Activated T-helper 9 cell treated with anti-CD3 and anti-CD28 coated beads, Interleukin-2, amount 50 U/mL, for 16 hours (primary cell): ENCODE results near the gene PTPRT.
"Not testable (repeated sequence)": the region's sequence is repeated elsewhere in the genome, so short reads cannot be mapped to it uniquely, and the experiment has no call there.

Experiments
- DNase-seq: peaks from one replicate; pipeline ENCODE4 v3.0.0-alpha.2; 2020; ENCODE audit warnings: low read depth

Gene PTPRT

GRCh38 chr20:42281801-42282200 lies 907.9 kb downstream of the PTPRT start:
- no peak for DNase-seq

- DNase-seq: no peak
Measured at GRCh38 chr20:42276718-42277602, 912.7 kb downstream of the PTPRT start.

DNA sequence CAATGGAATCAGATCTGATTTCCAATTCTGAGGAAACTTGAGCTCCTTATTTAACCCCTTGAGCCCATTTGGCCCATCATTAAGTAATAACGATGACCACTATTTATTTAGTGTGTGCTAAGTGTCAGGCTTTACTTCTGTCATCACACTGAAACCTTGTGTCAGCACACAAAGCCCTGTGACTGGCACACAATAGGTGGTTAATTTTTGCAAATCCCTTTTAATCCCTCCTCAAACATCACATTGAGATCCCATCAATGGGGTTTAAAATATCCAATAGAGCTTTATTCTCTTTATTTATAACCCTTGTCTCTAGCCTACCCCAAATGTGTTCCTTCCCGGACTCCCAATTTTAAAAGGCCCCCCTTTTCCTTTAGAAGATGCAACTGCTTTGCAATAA lies 914.7 kb downstream of the PTPRT start:
- DNase-seq: no peak

DNA sequence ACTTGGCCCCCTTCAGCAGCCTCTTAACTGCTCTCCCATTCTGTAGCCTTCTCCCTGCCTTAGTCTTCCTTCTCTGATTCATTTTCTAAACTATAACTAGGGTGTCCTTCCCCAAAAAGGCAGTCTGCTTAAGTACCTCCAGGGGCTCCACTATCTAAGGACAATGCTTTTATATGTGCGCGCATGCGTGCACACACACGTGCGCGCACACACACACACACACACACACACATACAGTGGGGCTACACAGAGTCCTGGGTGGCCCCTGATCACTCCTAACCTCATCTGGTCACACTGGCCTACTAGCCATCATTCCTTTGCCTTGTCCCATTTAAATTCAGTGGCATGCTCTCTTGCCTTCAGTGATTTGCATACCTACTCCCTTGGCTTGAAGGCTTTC lies 917.2 kb downstream of the PTPRT start:
- DNase-seq: no peak

DNA sequence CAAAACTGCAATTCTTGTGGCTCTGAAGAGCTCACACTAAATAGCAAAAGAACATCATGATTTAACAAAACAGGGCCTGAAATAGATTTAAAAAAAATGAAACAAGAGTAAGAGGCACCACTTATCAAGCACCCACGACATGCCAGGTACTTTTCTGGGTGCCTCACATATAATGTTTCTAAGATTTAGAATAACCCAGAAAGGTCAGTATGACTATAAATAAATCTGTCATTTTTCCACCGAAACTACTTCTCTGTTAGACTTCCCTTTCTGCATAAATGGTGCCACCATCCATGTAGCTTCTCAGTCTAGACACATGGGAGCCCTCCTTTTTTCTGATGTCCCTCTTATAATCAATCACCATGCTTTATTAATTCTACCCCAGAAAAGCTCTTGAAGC lies 919.2 kb downstream of the PTPRT start:
- no peak for DNase-seq

- no peak for DNase-seq
Measured at GRCh38 chr20:42267793-42268384, 921.8 kb downstream of the PTPRT start.

GRCh38 chr20:42261766-42262270 lies 927.9 kb downstream of the PTPRT start:
- no peak for DNase-seq

DNA sequence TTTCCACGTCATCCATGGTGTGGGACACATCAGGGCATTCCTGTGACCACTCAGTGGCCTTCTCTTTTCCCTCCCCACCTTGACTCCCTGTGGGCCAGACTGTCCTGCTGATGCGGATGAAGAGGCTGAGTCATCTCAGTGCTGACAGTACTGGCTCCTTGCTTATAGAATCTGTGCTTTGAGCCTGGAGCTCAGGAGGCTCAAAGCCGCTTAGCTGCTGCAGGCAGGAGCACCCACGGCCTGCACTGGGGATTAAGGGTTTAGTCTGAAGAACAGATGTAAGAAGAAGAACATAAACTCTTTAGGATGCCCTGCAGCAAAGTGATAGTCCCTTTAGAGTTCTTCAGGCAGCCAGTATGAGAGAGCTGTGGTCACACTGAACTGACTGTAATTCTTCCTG lies 929.5 kb downstream of the PTPRT start:
- no peak for DNase-seq

- DNase-seq: no peak
Measured at GRCh38 chr20:42259389-42259788, 930.3 kb downstream of the PTPRT start.

GRCh38 chr20:42258564-42259302 lies 931.0 kb downstream of the PTPRT start:
- DNase-seq: no peak

- DNase-seq: no peak
Measured at GRCh38 chr20:42255821-42256220, 933.9 kb downstream of the PTPRT start.

DNA sequence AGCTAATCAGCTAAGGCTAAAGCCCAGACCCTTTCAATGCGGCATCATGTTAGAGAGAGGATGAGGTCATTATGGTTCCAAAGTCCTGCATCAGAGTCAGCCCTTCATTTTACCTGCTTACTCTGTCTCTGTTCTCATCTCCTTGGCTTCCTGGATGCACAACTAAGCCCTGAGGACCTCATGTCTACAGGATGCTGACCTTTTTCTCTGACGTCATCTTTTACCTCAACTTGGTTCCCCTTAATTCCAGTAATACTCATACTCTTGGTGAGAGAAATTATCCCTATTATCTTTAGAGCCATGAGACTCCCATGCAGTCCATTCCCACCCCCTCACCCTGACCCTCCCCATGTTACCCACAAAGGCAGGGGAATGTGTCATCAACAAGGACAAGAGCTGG lies 935.0 kb downstream of the PTPRT start:
- DNase-seq: no peak

GRCh38 chr20:42252116-42252515 lies 937.6 kb downstream of the PTPRT start:
- DNase-seq: no peak

DNA sequence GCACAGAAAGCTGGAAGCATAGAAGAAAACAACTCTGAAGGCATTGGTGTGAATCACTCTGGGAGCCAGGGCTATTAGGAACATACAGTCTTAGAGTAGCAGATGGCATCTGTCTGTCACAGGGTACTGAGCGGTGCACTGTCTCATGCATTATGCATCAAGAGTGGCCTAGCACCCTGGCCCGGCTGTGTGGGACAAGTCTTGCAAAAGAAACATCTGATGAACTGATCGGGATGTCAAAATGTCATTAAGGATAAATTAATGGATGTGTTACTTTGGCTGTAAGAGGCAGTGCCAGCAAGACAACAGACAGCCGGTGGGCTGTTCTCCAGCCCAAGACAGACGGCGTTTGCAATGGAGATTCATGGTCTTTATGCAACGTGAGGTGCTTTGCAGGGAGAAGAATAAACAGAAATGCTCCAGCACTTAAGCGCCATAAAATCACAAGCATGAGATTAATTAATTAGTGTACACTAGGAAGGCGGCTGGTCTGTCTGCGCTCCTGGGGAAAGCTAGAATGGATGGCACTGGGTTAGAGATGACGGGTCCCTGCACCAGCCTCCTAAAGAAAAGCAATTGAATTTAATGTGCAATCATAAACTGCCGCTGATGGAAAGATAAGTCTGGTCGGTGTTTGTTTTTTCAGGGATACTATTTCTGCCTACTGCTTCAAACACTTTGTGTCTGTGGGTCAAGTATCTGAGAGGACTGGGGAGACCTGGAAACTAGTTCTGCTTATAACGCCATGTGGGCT lies 970.9 kb downstream of the PTPRT start:
- no peak for DNase-seq

- no peak for DNase-seq
Measured at GRCh38 chr20:42214074-42214473, 975.6 kb downstream of the PTPRT start.

DNA sequence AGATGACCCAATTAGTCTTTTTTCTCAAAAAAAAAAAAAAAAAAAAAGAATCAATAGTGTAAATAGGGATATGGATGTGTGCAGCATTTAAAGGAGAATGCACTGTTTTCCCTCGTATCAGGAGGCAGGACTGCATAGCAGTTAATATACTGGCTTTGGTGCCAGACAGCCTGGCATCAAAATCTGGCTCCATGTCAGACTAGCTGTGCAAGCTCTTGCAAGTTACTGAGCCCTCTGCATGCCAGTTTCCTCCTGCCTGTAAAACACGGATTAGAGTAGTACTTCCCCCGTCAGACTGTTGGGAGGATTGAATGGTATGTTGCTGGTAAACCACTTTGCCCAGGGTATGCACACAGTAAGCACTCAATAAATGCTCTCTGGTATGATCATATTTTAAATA lies 977.3 kb downstream of the PTPRT start:
- no peak for DNase-seq

DNA sequence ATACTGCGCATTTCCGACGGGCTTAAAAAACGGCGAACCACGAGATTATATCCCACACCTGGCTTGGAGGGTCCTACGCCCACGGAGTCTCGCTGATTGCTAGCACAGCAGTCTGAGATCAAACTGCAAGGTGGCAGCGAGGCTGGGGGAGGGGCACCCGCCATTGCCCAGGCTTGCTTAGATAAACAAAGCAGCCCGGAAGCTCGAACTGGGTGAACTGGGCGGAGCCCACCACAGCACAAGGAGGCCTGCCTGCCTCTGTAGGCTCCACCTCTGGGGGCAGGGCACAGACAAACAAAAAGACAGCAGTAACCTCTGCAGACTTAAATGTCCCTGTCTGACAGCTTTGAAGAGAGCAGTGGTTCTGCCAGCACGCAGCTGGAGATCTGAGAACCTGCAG lies 983.1 kb downstream of the PTPRT start:
- not testable (repeated sequence) for DNase-seq

GRCh38 chr20:42204109-42204660 lies 985.5 kb downstream of the PTPRT start:
- DNase-seq: no peak

GRCh38 chr20:42197599-42197998 lies 992.1 kb downstream of the PTPRT start:
- DNase-seq: no peak

GRCh38 chr20:42193119-42193518 lies 996.6 kb downstream of the PTPRT start:
- DNase-seq: no peak

DNA sequence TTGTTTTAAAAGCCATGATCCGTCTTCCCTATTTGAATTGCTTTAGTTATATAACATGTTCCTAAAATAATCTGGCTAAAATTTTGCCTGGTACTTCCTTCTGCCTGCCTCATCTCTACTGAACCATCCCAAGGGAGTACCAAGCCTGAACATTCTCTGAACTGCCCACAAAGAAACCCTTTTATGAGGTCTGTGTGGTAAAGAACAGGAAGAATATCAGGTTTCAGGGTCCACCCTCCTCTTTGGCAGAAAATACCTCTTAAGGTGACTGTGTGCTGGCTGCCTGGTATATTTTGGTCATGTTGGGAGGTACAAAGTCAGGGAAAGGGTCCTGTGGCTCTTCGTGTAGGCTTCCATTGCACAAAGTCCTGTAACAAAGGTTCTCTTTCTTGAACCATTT lies 997.4 kb downstream of the PTPRT start:
- no peak for DNase-seq
